Measurements from ENCODE around the gene VSTM4. TPM values are rescaled to one million over a fixed set of nuclear protein-coding genes. Genes with fewer than 3 reads are reported as not detected.

The VSTM4 gene
- total and polyA plus RNA-seq, 9 of the 15 experiments (the other 6 are each of a cell fraction or from before 2014, with no cell fraction given) = 1.0 to 7.9 (median 3.0) TPM

DNA sequence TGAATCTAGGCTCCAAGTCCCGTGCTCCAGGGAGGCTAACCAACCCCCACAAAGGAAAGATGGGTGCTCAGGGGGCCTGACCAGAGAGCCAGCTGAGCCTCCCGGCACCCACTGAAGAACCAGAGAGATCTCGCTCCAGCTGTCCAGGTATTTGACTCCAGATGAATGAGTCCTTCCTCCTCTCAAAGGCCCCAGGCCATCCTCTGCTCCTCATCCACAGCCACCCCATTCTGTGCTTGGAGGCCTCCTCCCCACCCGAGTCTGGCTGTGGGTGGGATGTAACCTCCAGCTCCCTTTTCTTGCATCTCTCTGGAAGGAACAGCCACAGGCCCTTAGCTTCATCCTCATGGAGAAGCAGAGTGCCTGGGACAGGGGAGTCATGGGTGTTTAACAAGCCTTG lies 44.6 kb downstream of the VSTM4 start:
- Histone ChIP-seq H3K9me3 (replicated peaks; ENCODE audit: control insufficient read depth, insufficient read depth, low read depth, low read length) (no peaks in the 10 kb centered on the region), H3K27ac (ENCODE audit: extremely low read depth, low read depth, low read length) (no peak overlapping the region), H2AFZ (ENCODE audit: low read depth, low read length) (no peak overlapping the region), H3K9me1 (ENCODE audit: control insufficient read depth, insufficient read depth, low read length) (no peaks in the 10 kb centered on the region), H3K4me3 (no peak overlapping the region), H3K9ac (ENCODE audit: insufficient read depth in 1 of 2, low read depth in 2 of 2, low read length in 2 of 2) (no peak overlapping the region), H3K27me3 (ENCODE audit: control insufficient read depth in 2 of 2, insufficient read depth in 2 of 2, low read length in 2 of 2) (no peaks in the 10 kb centered on the region), H3K4me2 (ENCODE audit: insufficient read depth, low read length) (no peak overlapping the region), H3K36me3 (ENCODE audit: control insufficient read depth, insufficient read depth, low read length) (no peaks in the 10 kb centered on the region; the same call in 2 of the 3 replicates), H3K79me2 (ENCODE audit: control insufficient read depth, insufficient read depth, low read length) (no peaks in the 10 kb centered on the region), H3K4me1 (replicated peaks in 1 of 2; ENCODE audit: control insufficient read depth in 2 of 2, insufficient read depth in 2 of 2, low read length in 2 of 2) (peaks cover 0 to 7% of the 10 kb centered on the region in 2 experiments; a peak in 3 of 5 replicates), H4K20me1 (replicated peaks; ENCODE audit: control insufficient read depth, insufficient read depth, low read length) (peaks cover 3% of the 10 kb centered on the region; the same call in 1 of the 2 replicates)
- WGBS (ENCODE audit: insufficient coverage, low coverage, missing lambda C conversion rate) = 25% methylated on average over 4 of the region's 4 CpGs
- FAIRE-seq = no peak
- ChIA-PET POLR2A (interaction anchor here (1.0 to 2.4 kb wide), 3 partner anchors 10 to 43 kb away, joined by 3 to 10 read pairs (median 5); no protein-coding TSS in a partner anchor), CTCF (ENCODE audit: low intra/inter-chr PET ratio) (no interaction called here)
- DNase-seq (ENCODE audit: extremely low read depth in 1 of 4, low spot score in 3 of 4) = no peak
- BruUV-seq (replicated peaks) = no TSS peak
- TF ChIP-seq EWSR1 (IDR thresholded peaks at IDR 0.05; ENCODE audit: borderline replicate concordance, low read depth, partially characterized antibody) (no peak), MTA2 (IDR thresholded peaks at IDR 0.05; ENCODE audit: low read depth) (no peak), NFIX (CRISPR knock-in tag; IDR thresholded peaks at IDR 0.05; ENCODE audit: low read depth) (no peak), IFI16 (CRISPR knock-in tag; IDR thresholded peaks at IDR 0.05) (no peak), NCOR1 (IDR thresholded peaks at IDR 0.05) (no peak)
- TF ChIP-seq, protein P1, sequence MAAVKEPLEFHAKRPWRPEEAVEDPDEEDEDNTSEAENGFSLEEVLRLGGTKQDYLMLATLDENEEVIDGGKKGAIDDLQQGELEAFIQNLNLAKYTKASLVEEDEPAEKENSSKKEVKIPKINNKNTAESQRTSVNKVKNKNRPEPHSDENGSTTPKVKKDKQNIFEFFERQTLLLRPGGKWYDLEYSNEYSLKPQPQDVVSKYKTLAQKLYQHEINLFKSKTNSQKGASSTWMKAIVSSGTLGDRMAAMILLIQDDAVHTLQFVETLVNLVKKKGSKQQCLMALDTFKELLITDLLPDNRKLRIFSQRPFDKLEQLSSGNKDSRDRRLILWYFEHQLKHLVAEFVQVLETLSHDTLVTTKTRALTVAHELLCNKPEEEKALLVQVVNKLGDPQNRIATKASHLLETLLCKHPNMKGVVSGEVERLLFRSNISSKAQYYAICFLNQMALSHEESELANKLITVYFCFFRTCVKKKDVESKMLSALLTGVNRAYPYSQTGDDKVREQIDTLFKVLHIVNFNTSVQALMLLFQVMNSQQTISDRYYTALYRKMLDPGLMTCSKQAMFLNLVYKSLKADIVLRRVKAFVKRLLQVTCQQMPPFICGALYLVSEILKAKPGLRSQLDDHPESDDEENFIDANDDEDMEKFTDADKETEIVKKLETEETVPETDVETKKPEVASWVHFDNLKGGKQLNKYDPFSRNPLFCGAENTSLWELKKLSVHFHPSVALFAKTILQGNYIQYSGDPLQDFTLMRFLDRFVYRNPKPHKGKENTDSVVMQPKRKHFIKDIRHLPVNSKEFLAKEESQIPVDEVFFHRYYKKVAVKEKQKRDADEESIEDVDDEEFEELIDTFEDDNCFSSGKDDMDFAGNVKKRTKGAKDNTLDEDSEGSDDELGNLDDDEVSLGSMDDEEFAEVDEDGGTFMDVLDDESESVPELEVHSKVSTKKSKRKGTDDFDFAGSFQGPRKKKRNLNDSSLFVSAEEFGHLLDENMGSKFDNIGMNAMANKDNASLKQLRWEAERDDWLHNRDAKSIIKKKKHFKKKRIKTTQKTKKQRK (IDR thresholded peaks at IDR 0.05; ENCODE audit: borderline replicate concordance, low read depth, low read length) = no peak
- in situ Hi-C loops (cut with MboI) = no loop called here
- intact Hi-C loops (cut with micrococcal nuclease) = no loop called here
- ATAC-seq = no peak
